Mesenteric fat pad (tissue), 1 donor: ENCODE data around the gene ADCY5. TPM values are rescaled to one million over a fixed set of nuclear protein-coding genes. Genes with fewer than 3 reads are reported as not detected.

Source experiments
- DNase-seq: peaks from one replicate; pipeline ENCODE4 v3.0.0-alpha.2; 2020; ENCODE audit warnings: low spot score
- total RNA-seq: library from RNA; stranded (reverse); fragmentation: NEBNext Ultra II Directional; extraction: Animal tissue kit (Norgen Biotek cat#: 25700); gene quantifications from one replicate; pipeline ENCODE4 v1.2.1, GENCODE V29; 2021
- donor health status: DM: yes; HTN: yes; CAD: no.

ADCY5 gene
- total RNA-seq, 1 donor from 2014 or later, result 107 TPM

DNA sequence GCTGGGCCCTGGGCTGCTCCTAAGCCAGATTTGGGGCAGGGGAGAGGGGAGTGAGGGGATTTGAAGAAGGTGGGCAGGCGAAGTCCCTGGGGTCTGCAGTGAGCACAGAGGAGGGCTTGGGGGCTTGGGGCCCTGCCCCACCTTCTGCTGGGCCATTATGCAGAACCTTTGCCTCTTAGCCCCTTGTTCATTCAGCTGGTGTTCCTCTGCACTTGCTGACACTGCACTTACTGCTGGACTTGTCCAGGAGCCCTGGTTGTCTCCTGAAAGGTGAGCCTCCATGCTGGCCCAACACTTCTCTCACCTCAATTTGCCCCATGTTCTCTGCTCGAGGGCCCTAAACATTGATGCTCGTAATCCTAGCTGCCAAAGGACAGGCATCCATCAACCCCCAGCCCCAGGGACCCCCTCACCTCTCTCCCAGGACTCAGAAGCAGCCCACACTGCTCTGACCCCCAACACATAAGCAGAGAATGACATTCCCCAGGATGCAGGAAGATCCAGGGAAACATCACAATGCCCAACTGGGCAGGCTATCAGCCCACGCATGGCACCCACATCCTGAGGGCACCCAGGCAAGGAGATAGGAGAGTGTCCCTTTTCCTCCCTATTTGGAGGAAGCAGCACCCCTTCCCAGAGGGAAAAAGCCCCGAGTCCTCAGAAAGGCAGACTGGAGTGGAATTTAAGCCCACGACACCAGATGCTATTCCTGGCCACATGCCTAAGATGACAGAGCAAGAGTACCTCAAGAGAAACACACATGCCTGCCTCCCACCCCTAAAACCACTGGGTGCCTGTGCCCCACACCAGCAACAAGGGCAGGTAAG is 76.8 kb downstream of the ADCY5 start:
- peak; percentile 53 for DNase-seq

DNA sequence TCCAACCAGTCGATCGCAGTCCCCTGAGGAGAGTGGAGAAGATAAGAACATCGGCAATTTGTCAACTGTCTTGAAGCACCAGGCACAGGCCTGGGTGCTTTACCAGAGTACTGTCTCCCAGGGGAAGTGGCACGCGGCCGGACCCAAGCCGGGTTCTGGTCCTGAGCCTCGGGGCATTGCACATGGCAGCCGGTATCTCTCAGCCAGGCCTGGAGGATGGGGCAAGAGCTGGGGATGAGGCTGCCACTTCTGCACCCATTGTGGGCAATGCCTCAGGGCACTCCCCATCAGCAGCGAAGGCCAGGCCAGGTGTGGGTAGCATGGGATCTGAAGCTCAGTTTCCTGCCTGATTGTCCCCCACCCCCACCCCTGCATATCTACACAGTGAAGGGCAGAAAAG is 77.5 kb downstream of the ADCY5 start:
- DNase-seq, result no peak

DNA sequence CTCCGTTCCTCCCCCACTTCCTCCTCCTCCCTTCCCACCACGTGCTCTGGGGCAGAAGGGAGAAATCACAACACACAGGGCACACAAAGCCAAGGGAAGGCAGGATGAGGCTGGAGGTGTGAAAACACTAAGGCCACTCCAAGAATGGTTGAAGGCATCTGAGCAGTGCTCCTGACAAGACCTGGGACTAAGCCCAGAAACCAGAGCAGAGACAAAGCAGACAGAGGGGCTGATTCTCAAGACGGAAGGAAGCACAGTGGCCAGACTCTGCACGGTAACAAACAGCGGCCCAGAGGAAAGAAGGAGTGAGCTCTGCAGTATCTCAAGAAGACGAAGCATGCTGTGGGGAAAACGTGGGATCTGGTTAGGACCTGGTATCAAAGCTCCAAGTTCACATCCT is 78.1 kb downstream of the ADCY5 start:
- no peak for DNase-seq

GRCh38 chr3:123369085-123369484 is 79.8 kb downstream of the ADCY5 start:
- no peak for DNase-seq

- DNase-seq, result no peak
These were observed 81.3 kb downstream of the ADCY5 start for GRCh38 chr3:123367467-123368154.

DNA sequence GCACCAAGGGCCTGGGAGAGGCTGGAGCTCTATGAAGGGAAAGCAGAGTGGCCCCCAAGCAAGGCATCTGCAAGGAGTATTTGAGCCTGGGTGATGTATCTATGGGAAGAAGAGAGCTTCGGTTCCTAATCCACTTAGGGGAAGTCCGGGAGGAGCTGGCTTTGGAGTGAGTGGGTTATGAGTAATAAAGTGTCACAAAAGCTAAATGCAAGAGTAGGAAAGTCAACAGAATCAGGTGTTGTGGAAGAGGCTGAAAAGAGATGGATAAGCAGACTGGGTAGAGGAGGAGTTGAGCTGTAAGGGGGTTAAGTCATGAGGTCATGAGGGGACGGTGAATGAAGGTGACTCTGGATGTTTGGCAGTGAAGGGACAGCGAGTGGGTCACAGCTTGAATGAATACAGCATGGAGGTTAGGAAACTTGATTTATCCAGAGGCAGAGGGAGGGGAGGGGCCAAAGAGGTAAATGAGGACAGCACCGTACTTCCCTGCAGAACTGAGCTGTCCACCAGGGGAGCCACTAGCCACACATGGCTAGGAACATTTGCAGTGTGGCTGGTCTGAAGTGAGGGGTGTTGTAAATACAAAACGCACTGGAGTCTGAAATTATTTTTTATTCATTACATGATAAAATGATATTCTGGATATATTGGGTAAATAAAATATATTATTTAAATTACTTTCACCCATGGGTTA is 83.3 kb downstream of the ADCY5 start:
- no peak for DNase-seq

DNA sequence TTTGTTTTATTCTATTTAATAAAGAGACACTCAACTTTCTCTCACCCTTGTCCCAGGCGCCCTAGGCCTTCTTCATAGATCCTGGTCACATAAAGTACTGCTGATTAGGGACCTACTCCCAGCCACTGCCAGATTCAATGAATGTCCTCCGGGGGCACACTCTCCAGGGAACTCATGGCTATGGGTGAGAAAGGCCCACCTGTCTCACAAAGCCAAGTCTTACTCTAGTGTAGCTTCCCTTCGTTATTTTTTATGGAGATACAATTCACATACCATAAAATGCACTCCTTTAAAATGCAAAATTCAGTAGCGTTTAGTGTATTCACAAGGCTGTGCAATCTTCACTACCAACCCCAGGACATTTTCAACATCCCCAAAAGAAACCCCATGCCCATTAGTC is 87.8 kb downstream of the ADCY5 start:
- no peak for DNase-seq

- DNase-seq, result no peak
These were observed 91.6 kb downstream of the ADCY5 start for GRCh38 chr3:123357275-123357674.

DNA sequence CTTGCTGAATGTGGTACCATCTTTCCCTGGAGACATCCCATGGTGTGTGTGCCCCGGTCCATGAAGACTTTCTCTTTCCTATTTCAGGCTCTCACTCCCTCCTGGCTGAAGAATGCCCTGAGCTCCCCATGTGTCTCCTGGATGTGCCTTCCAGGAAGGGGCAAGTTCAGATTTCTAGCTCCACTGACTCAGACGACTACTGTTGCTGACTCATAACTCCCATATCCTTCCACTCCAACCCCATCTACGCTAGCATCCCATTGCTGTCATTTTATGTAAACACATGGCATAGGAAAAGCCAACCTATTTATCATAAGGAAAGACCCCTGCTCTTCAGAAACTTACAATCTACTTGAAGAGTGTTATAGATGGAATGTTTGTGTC is 95.0 kb downstream of the ADCY5 start:
- DNase-seq, result no peak

- no peak for DNase-seq
These were observed 95.6 kb downstream of the ADCY5 start for GRCh38 chr3:123353227-123353849.

GRCh38 chr3:123352134-123352554 is 96.7 kb downstream of the ADCY5 start:
- DNase-seq, result no peak

GRCh38 chr3:123351501-123351900 is 97.4 kb downstream of the ADCY5 start:
- DNase-seq, result no peak

DNA sequence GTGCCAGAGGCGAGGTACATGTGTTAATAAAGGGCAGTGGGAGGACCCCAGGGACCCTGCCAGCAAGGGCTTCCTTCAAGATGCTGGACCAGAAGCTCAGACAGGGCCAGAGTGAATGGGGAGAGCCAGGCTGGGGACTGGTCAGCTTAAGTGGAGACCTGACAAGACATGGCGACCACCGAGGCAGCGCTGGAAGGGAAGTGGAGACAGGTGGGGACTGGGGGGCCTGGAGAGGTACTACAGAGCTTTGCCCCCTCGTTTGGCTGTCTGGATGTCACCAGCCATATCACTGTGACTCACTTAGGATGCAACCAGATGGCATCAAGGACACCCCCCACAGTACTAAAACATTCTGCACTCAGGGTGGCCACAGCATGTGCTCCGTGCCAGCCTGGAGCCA is 97.9 kb downstream of the ADCY5 start:
- no peak for DNase-seq

GRCh38 chr3:123349566-123350435 is 99.1 kb downstream of the ADCY5 start:
- no peak for DNase-seq

- no peak for DNase-seq
These were observed 99.7 kb downstream of the ADCY5 start for GRCh38 chr3:123349201-123349535.

DNA sequence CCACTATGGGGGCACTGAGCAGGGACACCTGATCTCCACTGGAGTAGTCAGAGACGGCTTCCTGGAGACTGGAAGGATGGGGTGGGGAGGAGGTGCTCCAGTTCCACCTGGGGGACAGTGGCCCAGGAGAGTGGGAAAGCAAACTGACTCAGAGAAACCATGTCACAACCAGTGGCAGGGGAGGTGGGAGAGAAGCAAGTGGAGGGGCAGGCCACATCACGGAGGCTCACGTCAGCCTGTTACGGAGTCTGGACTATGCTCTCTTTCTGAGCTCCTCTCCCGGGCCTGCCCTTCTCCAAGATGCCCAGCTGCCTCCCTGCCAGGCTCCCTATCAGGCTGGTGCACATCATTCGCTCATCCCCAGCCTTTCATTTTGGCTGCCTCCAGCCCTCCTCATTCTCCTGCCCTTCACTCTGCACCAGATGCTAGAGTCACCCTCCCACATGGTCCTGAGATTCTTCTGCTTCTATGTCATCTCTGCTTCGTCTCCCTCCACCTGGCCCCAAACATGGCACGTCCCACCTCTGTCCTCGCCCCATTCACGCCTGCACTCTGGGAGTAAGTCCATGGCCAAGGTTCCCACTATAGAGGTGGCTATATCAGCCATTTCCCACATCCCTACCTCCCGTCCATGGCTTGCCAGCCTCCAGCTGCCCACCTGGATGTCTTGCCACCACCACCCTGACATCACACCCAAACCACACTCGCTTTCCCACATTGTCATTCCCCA is 100.3 kb downstream of the ADCY5 start:
- DNase-seq, result no peak

GRCh38 chr3:123347691-123348264 is 101.1 kb downstream of the ADCY5 start:
- no peak for DNase-seq

- no peak for DNase-seq
These were observed 101.7 kb downstream of the ADCY5 start for GRCh38 chr3:123347205-123347604.

GRCh38 chr3:123346021-123346420 is 102.9 kb downstream of the ADCY5 start:
- DNase-seq, result no peak
